ENCODE data around the gene GABRP.

The GABRP gene

DNA sequence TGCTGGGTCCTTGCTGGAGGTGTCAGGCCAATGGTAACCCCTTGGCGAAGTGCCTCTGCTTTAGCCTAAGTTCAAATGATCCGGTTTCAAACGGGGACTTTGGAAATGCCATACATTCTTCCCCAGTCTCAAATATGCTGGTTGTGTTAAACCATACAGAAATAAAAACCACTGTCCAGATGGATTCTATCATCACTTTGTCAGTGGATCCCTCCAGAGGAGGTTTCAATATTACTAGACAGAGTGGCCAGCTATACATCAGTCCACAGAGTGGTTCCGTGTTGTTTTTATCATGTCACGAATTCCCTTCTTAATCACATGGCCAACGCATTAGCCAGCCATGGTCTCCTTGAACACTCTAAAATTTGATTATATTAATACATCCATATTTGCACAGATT is 71.0 kb downstream of the GABRP start:
- H3K9ac ChIP-seq (ENCODE audit: low read depth, low read length, poor library complexity, severe bottlenecking), result no peak overlapping the region
- no peaks in the 10 kb centered on the region for H4K20me1 ChIP-seq (ENCODE audit: insufficient read depth, low read length, poor library complexity, severe bottlenecking)
- no peaks in the 10 kb centered on the region for H3K36me3 ChIP-seq (ENCODE audit: insufficient read depth, low read length)
- no peak overlapping the region for H2AFZ ChIP-seq (ENCODE audit: low read length)
- H3K9me3 ChIP-seq (ENCODE audit: insufficient read depth, low read depth, low read length), result no peaks in the 10 kb centered on the region
- H3K4me1 ChIP-seq (ENCODE audit: insufficient read depth, low read length, poor library complexity, severe bottlenecking), result no peaks in the 10 kb centered on the region
- TF ChIP-seq EZH2phosphoT487 (IDR thresholded peaks at IDR 0.05; ENCODE audit: borderline replicate concordance) (no peak), CTCF (conservative IDR thresholded peaks at IDR 0.05; ENCODE audit: low read length) (no peak)
- H3K4me3 ChIP-seq (ENCODE audit: low read length, poor library complexity, severe bottlenecking), result no peak overlapping the region
- H3K9me2 ChIP-seq (replicated peaks; ENCODE audit: low read depth, low read length), result no peaks in the 10 kb centered on the region
- no peaks in the 10 kb centered on the region for H3F3A ChIP-seq (ENCODE audit: low read depth)
- H3K79me2 ChIP-seq (ENCODE audit: insufficient read depth, low read length), result no peaks in the 10 kb centered on the region
- no peak overlapping the region for H3K4me2 ChIP-seq (ENCODE audit: low read depth, low read length, poor library complexity, severe bottlenecking)
- H3K27me3 ChIP-seq (ENCODE audit: insufficient read depth, low read length, poor library complexity, severe bottlenecking), result no peaks in the 10 kb centered on the region

- no peak for TF ChIP-seq EZH2phosphoT487 (IDR thresholded peaks at IDR 0.05; ENCODE audit: borderline replicate concordance)
- no peak for TF ChIP-seq CTCF (conservative IDR thresholded peaks at IDR 0.05; ENCODE audit: low read length)
- H3K9me2 ChIP-seq (replicated peaks; ENCODE audit: low read depth, low read length), result no peaks in the 10 kb centered on the region
- no peak overlapping the region for H3K4me2 ChIP-seq (ENCODE audit: low read depth, low read length, poor library complexity, severe bottlenecking)
- H4K20me1 ChIP-seq (ENCODE audit: insufficient read depth, low read length, poor library complexity, severe bottlenecking), result no peaks in the 10 kb centered on the region
- no peak overlapping the region for H2AFZ ChIP-seq (ENCODE audit: low read length)
- no peaks in the 10 kb centered on the region for H3K79me2 ChIP-seq (ENCODE audit: insufficient read depth, low read length)
- H3K9me3 ChIP-seq (ENCODE audit: insufficient read depth, low read depth, low read length), result no peaks in the 10 kb centered on the region
- H3F3A ChIP-seq (ENCODE audit: low read depth), result no peaks in the 10 kb centered on the region
- no peaks in the 10 kb centered on the region for H3K36me3 ChIP-seq (ENCODE audit: insufficient read depth, low read length)
- H3K27me3 ChIP-seq (ENCODE audit: insufficient read depth, low read length, poor library complexity, severe bottlenecking), result no peaks in the 10 kb centered on the region
- H3K4me3 ChIP-seq (ENCODE audit: low read length, poor library complexity, severe bottlenecking), result no peak overlapping the region
- no peak overlapping the region for H3K9ac ChIP-seq (ENCODE audit: low read depth, low read length, poor library complexity, severe bottlenecking)
- no peaks in the 10 kb centered on the region for H3K4me1 ChIP-seq (ENCODE audit: insufficient read depth, low read length, poor library complexity, severe bottlenecking)
Measured at GRCh38 chr5:170857066-170857465, 73.5 kb downstream of the GABRP start.

GRCh38 chr5:170860415-170860814 is 76.9 kb downstream of the GABRP start:
- TF ChIP-seq EZH2phosphoT487 (IDR thresholded peaks at IDR 0.05; ENCODE audit: borderline replicate concordance), result no peak
- TF ChIP-seq CTCF (conservative IDR thresholded peaks at IDR 0.05; ENCODE audit: low read length), result no peak
- H3K79me2 ChIP-seq (ENCODE audit: insufficient read depth, low read length), result no peaks in the 10 kb centered on the region
- no peak overlapping the region for H2AFZ ChIP-seq (ENCODE audit: low read length)
- no peaks in the 10 kb centered on the region for H3K36me3 ChIP-seq (ENCODE audit: insufficient read depth, low read length)
- no peaks in the 10 kb centered on the region for H3K9me3 ChIP-seq (ENCODE audit: insufficient read depth, low read depth, low read length)
- H3K4me3 ChIP-seq (ENCODE audit: low read length, poor library complexity, severe bottlenecking), result no peak overlapping the region
- no peak overlapping the region for H3K9ac ChIP-seq (ENCODE audit: low read depth, low read length, poor library complexity, severe bottlenecking)
- no peaks in the 10 kb centered on the region for H3K4me1 ChIP-seq (ENCODE audit: insufficient read depth, low read length, poor library complexity, severe bottlenecking)
- no peaks in the 10 kb centered on the region for H4K20me1 ChIP-seq (ENCODE audit: insufficient read depth, low read length, poor library complexity, severe bottlenecking)
- H3K4me2 ChIP-seq (ENCODE audit: low read depth, low read length, poor library complexity, severe bottlenecking), result no peak overlapping the region
- no peaks in the 10 kb centered on the region for H3K9me2 ChIP-seq (replicated peaks; ENCODE audit: low read depth, low read length)
- H3K27me3 ChIP-seq (ENCODE audit: insufficient read depth, low read length, poor library complexity, severe bottlenecking), result no peaks in the 10 kb centered on the region
- no peaks in the 10 kb centered on the region for H3F3A ChIP-seq (ENCODE audit: low read depth)

All from Loucy (cell line).